ENCODE results near the gene IL17RD. TPM values are rescaled to one million over a fixed set of nuclear protein-coding genes. Genes with fewer than 3 reads are reported as not detected.

IL17RD gene
- total and polyA plus RNA-seq, 2 experiments from 2014 or later = 10.7 to 104 TPM

DNA sequence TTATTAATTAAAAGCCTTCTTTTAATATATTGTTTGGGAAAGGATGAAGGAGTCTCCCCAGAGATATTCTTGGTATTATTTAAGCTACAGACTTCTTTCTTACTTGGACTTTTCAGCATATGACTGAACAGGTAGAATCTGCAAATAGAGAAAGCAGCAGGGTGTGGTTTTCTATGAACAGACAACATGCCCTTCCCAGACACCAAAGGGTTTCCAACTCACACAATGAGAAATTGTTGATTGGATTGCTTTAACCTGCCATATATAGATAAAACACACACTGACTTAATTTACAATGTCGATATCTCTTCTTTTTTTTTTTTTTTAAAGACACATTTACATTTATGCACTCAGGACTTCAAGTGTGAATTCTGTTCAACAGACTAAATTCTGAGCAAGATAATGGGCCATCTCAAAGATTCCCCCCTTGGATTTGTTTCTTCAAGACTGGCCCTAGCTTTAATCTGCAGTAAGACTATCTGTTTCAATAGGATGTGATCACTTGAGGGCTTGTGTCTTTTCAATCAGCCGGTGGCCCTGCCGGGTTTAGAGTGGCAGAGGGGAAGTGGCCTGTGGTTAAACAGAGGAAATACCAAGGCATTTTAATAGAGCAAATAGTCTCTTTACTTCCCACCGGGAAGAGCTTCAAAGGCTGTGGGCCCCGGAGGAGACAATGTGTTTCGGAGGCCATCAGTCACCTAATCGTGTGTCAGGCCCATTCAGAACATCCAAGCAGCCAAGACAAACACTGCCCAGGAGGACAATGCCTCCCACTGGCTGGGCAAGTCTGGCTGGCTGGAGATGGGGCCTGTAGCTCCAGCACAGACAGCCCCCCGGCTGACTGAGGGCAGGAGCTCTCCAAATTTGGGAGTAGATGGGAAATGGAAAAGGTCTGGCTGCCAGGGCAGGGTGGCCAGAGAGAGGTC is 6.1 kb downstream of the IL17RD start:
- H3K27me3 ChIP-seq (ENCODE audit: insufficient read depth) = peaks cover 4% of the 10 kb centered on the region; the same call in 1 of the 2 replicates
- H3K36me3 ChIP-seq (ENCODE audit: insufficient read depth) = no peaks in the 10 kb centered on the region
- Mint-ChIP-seq H3K36me3 (ENCODE audit: low read depth) (peaks cover 14% of the 10 kb centered on the region; the same call in 1 of the 3 replicates), H3K4me3 (peak overlapping the region; percentile 50), H3K27ac (peak overlapping the region; percentile 26; the same call in 1 of the 2 replicates), H3K4me1 (peaks cover 88% of the 10 kb centered on the region), H3K27me3 (ENCODE audit: insufficient read depth, low read depth, poor library complexity) (peaks cover 21% of the 10 kb centered on the region), H3K9me3 (peaks cover 4% of the 10 kb centered on the region; the same call in 2 of the 3 replicates)
- peaks cover 14% of the 10 kb centered on the region for H4K20me1 ChIP-seq (replicated peaks; ENCODE audit: insufficient read depth)
- no peak overlapping the region for H2AFZ ChIP-seq
- DNase-seq (ENCODE audit: low spot score) = peak; percentile 79
- peak; percentile 31 for ATAC-seq
- peak overlapping the region; percentile 40 for H3K4me3 ChIP-seq
- TF ChIP-seq CREB1 (CRISPR knock-in tag; IDR thresholded peaks at IDR 0.05; ENCODE audit: low read depth) (no peak), NANOG (IDR thresholded peaks at IDR 0.05; ENCODE audit: borderline replicate concordance) (peak; percentile 70; the same call in 1 of the 2 replicates), EZH2 (IDR thresholded peaks at IDR 0.05; ENCODE audit: low read depth, unreplicated experiment) (peak; percentile 22), POLR2AphosphoS5 (IDR thresholded peaks at IDR 0.05; ENCODE audit: low read depth) (peak; percentile 22; the same call in 1 of the 2 replicates), JUNB (IDR thresholded peaks at IDR 0.05; ENCODE audit: unreplicated experiment) (no peak)
- TF ChIP-seq, protein P1, sequence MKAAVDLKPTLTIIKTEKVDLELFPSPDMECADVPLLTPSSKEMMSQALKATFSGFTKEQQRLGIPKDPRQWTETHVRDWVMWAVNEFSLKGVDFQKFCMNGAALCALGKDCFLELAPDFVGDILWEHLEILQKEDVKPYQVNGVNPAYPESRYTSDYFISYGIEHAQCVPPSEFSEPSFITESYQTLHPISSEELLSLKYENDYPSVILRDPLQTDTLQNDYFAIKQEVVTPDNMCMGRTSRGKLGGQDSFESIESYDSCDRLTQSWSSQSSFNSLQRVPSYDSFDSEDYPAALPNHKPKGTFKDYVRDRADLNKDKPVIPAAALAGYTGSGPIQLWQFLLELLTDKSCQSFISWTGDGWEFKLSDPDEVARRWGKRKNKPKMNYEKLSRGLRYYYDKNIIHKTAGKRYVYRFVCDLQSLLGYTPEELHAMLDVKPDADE (IDR thresholded peaks at IDR 0.05) = peak; percentile 67; the same call in 1 of the 2 replicates
- TF ChIP-seq, protein P2, sequence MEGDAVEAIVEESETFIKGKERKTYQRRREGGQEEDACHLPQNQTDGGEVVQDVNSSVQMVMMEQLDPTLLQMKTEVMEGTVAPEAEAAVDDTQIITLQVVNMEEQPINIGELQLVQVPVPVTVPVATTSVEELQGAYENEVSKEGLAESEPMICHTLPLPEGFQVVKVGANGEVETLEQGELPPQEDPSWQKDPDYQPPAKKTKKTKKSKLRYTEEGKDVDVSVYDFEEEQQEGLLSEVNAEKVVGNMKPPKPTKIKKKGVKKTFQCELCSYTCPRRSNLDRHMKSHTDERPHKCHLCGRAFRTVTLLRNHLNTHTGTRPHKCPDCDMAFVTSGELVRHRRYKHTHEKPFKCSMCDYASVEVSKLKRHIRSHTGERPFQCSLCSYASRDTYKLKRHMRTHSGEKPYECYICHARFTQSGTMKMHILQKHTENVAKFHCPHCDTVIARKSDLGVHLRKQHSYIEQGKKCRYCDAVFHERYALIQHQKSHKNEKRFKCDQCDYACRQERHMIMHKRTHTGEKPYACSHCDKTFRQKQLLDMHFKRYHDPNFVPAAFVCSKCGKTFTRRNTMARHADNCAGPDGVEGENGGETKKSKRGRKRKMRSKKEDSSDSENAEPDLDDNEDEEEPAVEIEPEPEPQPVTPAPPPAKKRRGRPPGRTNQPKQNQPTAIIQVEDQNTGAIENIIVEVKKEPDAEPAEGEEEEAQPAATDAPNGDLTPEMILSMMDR (conservative IDR thresholded peaks at IDR 0.05; ENCODE audit: low read depth in 2 of 2) = 0 out of 4 replicates have a peak, but pooled peaks have one; percentile 9 to 30
- H3F3A ChIP-seq (replicated peaks; ENCODE audit: low read depth) = peaks cover 9% of the 10 kb centered on the region; the same call in 1 of the 2 replicates
- H3K4me2 ChIP-seq = peak overlapping the region; percentile 65
- H3K9me2 ChIP-seq (ENCODE audit: insufficient read depth) = no peaks in the 10 kb centered on the region
- peaks cover 74% of the 10 kb centered on the region for H3K79me2 ChIP-seq (replicated peaks; ENCODE audit: insufficient read depth)
- peak overlapping the region; percentile 95 for H3K27ac ChIP-seq (ENCODE audit: low read depth)
- peaks cover 91% of the 10 kb centered on the region for H3K4me1 ChIP-seq (ENCODE audit: insufficient read depth)

DNA sequence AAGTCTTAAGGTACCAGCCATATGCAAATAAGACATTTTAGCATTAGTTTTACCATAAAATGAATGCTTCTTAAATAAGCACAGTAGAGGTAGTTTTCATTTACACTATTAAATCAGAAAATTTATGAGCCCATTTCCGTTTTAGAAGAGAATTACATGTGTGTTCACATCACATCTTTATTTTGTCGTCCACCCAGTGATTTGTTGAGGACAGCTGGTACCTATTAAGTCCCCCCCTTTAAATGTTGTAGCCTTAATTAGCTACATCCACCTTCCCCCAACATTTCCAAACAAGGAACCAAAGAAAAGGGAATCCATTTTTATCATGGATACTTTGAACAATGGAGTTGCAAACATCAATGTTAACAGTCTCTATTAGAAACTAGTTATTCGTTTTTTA is 6.8 kb downstream of the IL17RD start:
- Histone ChIP-seq H3K27ac (ENCODE audit: low read depth) (no peak overlapping the region), H3K4me1 (ENCODE audit: insufficient read depth) (peaks cover 91% of the 10 kb centered on the region), H3K79me2 (replicated peaks; ENCODE audit: insufficient read depth) (peaks cover 75% of the 10 kb centered on the region), H3K36me3 (ENCODE audit: insufficient read depth) (no peaks in the 10 kb centered on the region), H3K4me2 (peak overlapping the region; percentile 65), H3K4me3 (peak overlapping the region; percentile 23), H4K20me1 (replicated peaks; ENCODE audit: insufficient read depth) (peaks cover 14% of the 10 kb centered on the region), H3K27me3 (ENCODE audit: insufficient read depth) (no peaks in the 10 kb centered on the region), H2AFZ (no peak overlapping the region), H3F3A (replicated peaks; ENCODE audit: low read depth) (peaks cover 9% of the 10 kb centered on the region; the same call in 1 of the 2 replicates), H3K9me2 (ENCODE audit: insufficient read depth) (no peaks in the 10 kb centered on the region)
- no peak for ATAC-seq
- peaks cover 14% of the 10 kb centered on the region; the same call in 1 of the 3 replicates for H3K36me3 Mint-ChIP-seq (ENCODE audit: low read depth)
- peaks cover 18% of the 10 kb centered on the region for H3K27me3 Mint-ChIP-seq (ENCODE audit: insufficient read depth, low read depth, poor library complexity)
- no peak for DNase-seq (ENCODE audit: low spot score)
- H3K4me3 Mint-ChIP-seq = peak overlapping the region; percentile 50
- H3K9me3 Mint-ChIP-seq = peaks cover 4% of the 10 kb centered on the region; the same call in 2 of the 3 replicates
- H3K4me1 Mint-ChIP-seq = peaks cover 89% of the 10 kb centered on the region
- H3K27ac Mint-ChIP-seq = no peak overlapping the region
- TF ChIP-seq, protein P3, sequence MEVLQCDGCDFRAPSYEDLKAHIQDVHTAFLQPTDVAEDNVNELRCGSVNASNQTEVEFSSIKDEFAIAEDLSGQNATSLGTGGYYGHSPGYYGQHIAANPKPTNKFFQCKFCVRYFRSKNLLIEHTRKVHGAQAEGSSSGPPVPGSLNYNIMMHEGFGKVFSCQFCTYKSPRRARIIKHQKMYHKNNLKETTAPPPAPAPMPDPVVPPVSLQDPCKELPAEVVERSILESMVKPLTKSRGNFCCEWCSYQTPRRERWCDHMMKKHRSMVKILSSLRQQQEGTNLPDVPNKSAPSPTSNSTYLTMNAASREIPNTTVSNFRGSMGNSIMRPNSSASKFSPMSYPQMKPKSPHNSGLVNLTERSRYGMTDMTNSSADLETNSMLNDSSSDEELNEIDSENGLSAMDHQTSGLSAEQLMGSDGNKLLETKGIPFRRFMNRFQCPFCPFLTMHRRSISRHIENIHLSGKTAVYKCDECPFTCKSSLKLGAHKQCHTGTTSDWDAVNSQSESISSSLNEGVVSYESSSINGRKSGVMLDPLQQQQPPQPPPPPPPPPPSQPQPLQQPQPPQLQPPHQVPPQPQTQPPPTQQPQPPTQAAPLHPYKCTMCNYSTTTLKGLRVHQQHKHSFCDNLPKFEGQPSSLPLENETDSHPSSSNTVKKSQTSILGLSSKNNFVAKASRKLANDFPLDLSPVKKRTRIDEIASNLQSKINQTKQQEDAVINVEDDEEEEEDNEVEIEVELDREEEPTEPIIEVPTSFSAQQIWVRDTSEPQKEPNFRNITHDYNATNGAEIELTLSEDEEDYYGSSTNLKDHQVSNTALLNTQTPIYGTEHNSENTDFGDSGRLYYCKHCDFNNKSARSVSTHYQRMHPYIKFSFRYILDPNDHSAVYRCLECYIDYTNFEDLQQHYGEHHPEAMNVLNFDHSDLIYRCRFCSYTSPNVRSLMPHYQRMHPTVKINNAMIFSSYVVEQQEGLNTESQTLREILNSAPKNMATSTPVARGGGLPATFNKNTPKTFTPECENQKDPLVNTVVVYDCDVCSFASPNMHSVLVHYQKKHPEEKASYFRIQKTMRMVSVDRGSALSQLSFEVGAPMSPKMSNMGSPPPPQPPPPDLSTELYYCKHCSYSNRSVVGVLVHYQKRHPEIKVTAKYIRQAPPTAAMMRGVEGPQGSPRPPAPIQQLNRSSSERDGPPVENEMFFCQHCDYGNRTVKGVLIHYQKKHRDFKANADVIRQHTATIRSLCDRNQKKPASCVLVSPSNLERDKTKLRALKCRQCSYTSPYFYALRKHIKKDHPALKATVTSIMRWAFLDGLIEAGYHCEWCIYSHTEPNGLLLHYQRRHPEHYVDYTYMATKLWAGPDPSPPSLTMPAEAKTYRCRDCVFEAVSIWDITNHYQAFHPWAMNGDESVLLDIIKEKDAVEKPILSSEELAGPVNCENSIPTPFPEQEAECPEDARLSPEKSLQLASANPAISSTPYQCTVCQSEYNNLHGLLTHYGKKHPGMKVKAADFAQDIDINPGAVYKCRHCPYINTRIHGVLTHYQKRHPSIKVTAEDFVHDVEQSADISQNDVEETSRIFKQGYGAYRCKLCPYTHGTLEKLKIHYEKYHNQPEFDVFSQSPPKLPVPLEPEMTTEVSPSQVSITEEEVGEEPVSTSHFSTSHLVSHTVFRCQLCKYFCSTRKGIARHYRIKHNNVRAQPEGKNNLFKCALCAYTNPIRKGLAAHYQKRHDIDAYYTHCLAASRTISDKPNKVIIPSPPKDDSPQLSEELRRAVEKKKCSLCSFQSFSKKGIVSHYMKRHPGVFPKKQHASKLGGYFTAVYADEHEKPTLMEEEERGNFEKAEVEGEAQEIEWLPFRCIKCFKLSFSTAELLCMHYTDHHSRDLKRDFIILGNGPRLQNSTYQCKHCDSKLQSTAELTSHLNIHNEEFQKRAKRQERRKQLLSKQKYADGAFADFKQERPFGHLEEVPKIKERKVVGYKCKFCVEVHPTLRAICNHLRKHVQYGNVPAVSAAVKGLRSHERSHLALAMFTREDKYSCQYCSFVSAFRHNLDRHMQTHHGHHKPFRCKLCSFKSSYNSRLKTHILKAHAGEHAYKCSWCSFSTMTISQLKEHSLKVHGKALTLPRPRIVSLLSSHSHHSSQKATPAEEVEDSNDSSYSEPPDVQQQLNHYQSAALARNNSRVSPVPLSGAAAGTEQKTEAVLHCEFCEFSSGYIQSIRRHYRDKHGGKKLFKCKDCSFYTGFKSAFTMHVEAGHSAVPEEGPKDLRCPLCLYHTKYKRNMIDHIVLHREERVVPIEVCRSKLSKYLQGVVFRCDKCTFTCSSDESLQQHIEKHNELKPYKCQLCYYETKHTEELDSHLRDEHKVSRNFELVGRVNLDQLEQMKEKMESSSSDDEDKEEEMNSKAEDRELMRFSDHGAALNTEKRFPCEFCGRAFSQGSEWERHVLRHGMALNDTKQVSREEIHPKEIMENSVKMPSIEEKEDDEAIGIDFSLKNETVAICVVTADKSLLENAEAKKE (CRISPR knock-in tag; IDR thresholded peaks at IDR 0.05) = no peak
- TF ChIP-seq ZNF114 (CRISPR knock-in tag; IDR thresholded peaks at IDR 0.05) = no peak
